HTERT RPE-1 (cell line): ENCODE data around the gene STC2.
"Not testable (repeated sequence)": the region's sequence is repeated elsewhere in the genome, so short reads cannot be mapped to it uniquely, and the experiment has no call there.

Experiments used
- in situ Hi-C: fragments of 300-500 bp; cut with MboI; formaldehyde crosslinking; loops from 4 replicates; pipeline ENCODE4 v1.14.3; 2020; ENCODE audit warnings: low sequenced_read_pairs

STC2 gene

GRCh38 chr5:173296737-173297676 is 31.2 kb downstream of the STC2 start:
- in situ Hi-C loops = no loop called here

DNA sequence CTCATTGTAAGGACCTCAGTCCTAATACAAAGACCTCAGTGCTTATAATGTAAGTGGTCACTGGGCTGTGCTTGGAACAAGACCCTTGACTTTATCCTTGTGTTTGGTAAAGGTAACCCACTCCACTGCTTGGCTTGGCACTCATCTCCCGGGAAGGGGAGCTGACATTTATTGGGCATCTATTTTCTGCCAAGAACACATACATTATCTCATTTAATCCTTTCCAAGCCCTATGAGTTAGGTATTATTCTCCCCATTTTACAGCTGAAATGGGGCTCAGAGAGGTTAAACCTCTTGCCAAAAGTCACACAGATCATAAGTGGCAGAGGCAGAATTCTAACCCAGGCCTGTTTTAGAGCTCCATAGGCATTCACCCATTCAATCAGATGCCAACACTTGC is 32.4 kb downstream of the STC2 start:
- in situ Hi-C loops = no loop called here

- in situ Hi-C loops = no loop called here
Measured at GRCh38 chr5:173294673-173295320, 33.4 kb downstream of the STC2 start.

DNA sequence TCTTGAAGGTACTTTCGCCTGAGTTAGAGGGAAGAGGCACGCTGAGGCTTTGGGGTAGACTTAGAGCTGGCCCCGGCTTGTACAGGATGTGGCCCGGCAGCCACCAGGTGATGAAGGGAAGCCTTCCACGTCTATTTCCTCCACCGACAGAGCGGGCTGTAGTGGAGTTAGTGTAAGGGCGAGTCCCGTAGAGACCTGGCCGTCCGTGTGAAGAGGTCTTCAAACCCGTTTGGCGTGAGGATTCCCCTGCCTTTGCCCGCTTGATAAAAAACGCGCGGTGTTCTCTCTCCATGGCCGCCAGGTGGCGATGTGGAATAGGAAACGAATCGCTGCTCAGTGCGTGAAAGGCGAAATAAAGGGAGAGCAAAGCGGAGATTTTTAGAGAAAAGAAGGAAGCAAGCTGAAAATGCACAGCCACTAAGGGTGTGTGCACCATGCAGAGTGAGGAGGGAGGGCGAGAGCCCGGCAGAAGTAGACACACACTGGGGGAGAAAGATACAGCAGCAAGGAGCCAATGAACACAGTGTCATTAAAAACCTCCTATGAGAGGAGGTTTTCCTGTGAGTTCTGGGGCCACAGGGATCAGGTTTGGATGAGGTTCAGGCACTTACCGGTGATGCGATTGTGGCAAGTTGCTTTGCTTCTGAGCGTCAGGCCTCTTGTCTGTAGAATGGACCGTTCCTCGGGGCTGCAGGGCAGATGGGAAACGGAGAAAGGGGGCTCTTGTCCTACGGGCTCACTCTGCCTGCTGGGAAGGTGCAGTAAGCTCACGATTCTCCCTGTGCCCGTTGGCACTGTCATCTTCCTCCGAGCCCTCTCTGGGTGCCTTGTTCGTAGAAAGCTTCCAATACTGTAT is 34.2 kb downstream of the STC2 start:
- in situ Hi-C loops = no loop called here

DNA sequence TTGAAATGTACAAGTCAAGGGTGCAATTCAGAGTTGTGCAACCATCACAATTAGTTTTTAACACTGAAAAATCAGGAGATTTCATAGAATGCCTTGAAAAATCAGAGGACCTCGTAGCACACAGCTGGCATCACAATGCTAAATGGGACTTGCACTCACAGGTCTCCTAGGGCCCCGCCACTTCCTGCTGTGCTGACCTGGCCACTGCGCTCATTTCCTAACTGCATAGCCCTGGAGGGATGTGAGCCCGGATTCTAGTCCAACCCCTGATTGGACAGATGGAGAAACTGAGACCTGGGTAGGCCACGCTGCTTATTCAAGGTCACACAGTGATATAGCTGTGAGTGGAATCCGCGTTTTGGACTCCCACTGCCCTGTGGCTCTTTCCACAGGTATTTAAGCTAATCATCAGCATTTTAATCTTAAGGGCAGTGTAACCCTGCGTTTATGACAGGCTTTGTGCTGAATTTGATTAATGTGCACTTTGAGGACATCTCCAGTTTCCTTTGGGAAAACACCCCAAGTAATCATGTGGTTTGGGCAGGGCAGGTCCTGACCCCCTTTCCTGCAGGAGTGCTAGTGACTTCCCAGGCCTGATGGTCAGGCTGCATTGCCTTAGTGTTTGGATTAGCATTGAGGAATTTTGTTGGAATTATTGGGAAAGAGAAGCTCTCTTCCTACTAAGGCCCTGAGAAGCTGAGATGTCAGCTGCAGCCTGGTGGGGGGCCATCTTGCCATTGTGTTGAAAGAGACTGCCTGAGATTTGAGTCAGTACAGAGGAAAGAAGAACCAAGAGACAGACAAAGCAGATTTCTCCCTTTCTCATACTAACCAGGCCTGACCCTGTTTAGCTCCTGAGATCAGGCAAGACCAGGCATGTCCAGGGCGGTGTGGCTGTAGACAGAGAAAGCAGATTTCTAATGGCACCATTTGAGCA is 36.2 kb downstream of the STC2 start:
- in situ Hi-C loops = no loop called here

GRCh38 chr5:173290477-173291131 is 37.6 kb downstream of the STC2 start:
- in situ Hi-C loops = no loop called here

DNA sequence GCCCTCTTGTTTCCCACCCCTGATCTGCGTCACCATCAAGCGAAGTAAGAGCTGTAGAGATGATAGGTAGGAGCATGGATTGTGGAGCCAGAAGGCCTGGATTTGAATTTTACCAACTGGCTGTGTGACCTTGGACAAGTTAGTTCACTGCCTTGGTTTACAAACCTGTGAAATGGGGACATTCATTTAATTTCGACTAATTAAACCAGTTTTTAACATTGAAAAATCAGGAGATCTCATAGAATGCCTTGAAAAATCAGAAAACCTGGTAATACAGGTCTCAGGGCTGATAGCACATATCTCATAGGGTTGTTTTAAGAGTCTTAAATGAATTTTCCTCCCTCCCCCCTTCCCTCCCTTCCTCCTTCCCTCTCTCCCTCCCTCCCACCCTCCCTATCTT is 38.8 kb downstream of the STC2 start:
- in situ Hi-C loops = no loop called here

DNA sequence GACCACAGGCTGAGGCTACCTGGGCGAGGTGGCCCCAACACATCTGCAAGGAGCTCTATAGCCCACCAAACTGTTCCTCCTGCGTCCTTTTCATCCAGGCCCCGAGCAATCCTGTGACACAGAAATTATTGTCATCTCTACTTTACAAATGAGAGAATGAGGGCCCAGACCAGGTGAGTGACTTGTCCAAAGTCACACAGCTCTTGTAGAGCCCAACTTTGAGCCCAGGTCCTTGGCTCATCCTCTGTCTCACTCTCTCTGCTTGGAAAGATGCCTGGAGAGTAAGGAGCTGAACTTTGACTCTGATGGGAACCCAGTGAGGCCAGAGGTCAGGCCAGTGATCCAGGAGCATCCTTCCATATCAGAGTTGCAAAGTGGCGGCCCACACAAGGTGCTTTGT is 39.6 kb downstream of the STC2 start:
- in situ Hi-C loops = no loop called here

DNA sequence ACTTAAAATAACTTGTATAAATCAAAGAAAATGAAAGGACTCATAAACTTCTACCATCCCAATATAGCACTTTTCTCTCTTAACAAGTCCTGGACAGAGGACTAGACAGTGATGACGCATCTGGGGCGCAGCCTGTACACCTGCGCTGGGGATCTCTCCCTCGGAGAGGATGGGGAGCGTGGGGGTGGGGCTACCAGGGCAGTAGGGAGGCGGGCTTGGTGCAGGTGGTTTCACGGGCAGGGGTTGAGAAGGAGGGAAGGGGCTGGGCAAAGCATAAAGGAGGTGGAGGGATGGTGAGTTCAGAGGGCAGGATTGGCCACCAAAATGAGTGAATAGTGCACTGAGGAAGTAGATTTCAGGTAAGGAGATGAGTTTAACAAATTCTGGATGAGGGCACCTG is 41.1 kb downstream of the STC2 start:
- in situ Hi-C loops = no loop called here

- in situ Hi-C loops = not testable (repeated sequence)
Measured at GRCh38 chr5:173284343-173284958, 43.8 kb downstream of the STC2 start.

DNA sequence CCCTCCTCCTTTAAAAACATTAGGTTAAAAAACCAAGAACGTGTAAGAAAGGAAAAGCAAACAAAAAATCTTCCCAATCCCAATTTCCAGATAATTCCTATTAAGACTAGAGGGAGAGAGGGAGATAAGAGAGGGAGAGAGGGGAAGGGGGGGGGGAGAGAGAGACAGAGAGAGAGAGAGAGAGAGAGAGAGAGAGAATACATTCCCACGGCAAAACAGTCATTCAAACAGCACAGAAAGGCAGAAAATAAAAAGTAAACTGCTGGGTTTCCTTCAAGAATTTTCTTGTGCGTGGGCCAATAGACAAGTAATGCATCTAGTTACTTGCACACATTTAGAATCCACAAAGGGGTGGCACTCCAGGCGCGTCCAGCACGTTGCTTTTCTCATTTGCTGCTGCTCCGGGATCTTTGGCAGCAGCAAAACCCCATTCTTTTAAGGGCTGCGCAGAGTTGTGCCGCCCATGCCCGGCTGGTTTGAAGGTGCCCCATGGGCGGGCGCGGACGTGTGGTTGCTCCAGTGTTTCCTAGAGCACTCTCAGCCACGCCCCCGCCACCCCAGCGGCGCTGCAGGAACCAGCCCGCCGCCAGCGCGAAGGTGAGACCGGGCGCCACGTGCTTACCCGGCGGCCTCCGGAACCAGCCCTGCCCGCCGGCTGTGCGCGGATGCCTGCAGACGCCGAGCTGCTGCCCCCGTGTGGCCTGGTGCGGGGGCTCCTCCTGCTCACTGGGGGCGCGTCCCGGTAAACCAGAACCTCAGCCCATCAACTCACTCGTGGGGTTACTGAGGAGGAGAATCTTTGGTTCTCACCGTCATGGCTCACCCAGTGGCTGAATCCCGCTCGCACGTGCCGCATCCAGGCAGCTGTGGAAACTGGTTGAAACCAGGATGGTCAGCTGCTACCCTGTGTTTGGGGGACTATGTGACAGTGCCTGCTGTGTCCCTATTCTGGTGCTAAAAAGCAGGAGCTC is 44.6 kb downstream of the STC2 start:
- in situ Hi-C loops = no loop called here

- in situ Hi-C loops = no loop called here
Measured at GRCh38 chr5:173282916-173283315, 45.3 kb downstream of the STC2 start.

GRCh38 chr5:173281910-173282309 is 46.3 kb downstream of the STC2 start:
- in situ Hi-C loops = no loop called here

DNA sequence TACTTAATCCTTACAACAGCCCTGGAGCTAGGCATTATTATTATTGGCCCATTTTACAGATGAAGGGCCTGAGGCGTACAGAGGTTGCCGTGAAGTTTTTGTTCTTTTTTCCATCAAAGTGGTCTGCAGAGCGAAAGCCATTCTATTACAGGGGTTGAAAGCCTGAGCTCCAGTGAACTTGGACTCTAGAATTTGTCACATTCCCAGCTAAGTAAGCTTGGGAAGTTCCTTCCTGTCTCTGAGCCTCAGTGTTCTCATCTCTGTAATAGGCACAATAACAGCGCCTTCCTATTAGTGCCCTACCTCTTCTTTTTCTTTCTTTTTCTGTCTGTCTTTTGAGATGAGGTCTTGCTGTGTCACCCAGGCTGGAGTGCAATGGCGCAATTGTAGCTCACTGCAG is 49.0 kb downstream of the STC2 start:
- in situ Hi-C loops = no loop called here

DNA sequence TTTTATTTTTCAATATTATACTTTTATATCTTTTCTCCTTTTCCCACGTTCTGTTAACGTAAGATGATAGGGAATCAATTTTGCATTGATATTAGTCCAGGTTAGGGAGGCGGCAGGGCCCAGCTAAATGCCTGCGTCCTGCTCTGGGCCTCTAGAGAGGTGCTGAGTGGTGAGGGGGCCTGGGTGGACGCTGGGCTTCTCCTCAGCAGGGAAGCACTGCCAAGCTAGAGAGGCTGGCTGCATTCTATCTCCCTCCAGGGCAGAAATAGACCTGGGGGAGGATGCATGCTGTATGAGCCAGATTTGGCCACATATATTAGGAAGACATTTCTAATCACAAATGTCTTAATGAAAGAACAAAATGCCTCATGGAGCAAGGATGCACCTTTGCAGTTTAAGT is 49.6 kb downstream of the STC2 start:
- in situ Hi-C loops = no loop called here

DNA sequence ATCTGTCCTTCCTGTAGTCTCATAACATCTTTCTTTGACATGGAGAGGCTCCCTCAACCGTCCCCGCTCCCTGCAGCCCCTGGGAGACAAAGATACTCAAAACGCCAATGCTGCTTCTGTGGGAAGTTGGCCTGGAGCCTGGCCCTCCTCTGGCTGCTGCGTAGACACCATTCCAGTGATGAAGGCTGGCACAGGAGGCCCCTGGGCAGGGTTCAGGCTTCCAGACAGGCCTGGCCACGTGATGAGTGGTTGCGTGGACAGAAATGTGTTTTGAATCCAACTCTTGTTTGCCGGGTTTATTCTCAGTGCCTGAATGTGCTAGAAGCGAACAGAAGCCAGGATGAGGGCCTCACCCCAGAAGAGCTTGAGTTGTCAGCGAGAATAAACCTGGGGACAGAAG is 50.0 kb downstream of the STC2 start:
- in situ Hi-C loops = no loop called here

GRCh38 chr5:173274771-173275170 is 53.4 kb downstream of the STC2 start:
- in situ Hi-C loops = no loop called here

DNA sequence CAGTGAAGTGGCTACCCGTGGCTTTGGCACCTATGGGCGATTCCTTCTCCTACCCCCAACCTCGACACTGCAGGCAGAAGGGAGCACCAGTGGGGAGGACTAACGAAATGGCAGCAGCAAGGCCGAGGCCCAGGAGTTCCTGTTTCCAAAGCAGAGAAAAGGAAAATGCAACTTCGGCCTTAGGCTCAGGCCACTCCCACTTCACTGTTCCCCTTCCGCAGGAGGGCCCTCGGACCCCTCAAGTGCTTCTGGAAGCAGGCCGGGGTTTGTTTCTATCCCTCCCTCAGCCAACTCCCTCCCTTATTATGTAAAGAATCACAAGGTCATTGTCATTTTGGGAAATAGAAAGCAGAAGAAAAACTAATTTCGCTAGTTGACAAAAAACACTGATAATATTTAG is 56.8 kb downstream of the STC2 start:
- in situ Hi-C loops = no loop called here
